Suprapubic skin (tissue), 4 donors: ENCODE measurements around the gene SERINC1. TPM values are rescaled to one million over a fixed set of nuclear protein-coding genes. Genes with fewer than 3 reads are reported as not detected.
"Not testable (repeated sequence)": the region's sequence is repeated elsewhere in the genome, so short reads cannot be mapped to it uniquely, and the experiment has no call there.

ENCODE experiments used
- DNase-seq, 2 donors: peaks; one replicate each; pipeline ENCODE4 v3.0.0-alpha.2; 2019; ENCODE audit warnings: low spot score in 2 of 2
- H3K27ac ChIP-seq: fragments of 200-600 bp; sonication (generic); one replicate; pipeline ENCODE4 v1.5.1; 2019
- H3K27me3 ChIP-seq: fragments of 200-600 bp; sonication (generic); one replicate; pipeline ENCODE4 v1.5.1; 2019
- H3K36me3 ChIP-seq: fragments of 200-600 bp; sonication (generic); one replicate; pipeline ENCODE4 v1.5.1; 2019
- H3K4me1 ChIP-seq: fragments of 200-600 bp; sonication (generic); one replicate; pipeline ENCODE4 v1.5.1; 2019
- H3K4me3 ChIP-seq: fragments of 200-600 bp; sonication (generic); one replicate; pipeline ENCODE4 v1.5.1; 2019; ENCODE audit warnings: mild to moderate bottlenecking
- H3K9me3 ChIP-seq: fragments of 200-600 bp; sonication (generic); one replicate; pipeline ENCODE4 v1.5.1; 2019
- CTCF ChIP-seq, 2 donors: fragments of 200-600 bp in 1 of 2; fragments of 450-650 bp in 1 of 2; sonication (generic) in 1 of 2; IDR thresholded peaks; one replicate each; pipeline ENCODE4 v1.5.1; 2016 to 2019; ENCODE audit warnings: antibody characterized with exemption in 2 of 2, mild to moderate bottlenecking in 1 of 2, moderate library complexity in 1 of 2
- EP300 ChIP-seq: sonication (generic); formaldehyde crosslinking; IDR thresholded peaks from one replicate; pipeline ENCODE4 v1.6.1; 2017; ENCODE audit warnings: antibody characterized with exemption
- POLR2A ChIP-seq, 2 donors: fragments of 450-650 bp; IDR thresholded peaks; one replicate each; pipeline ENCODE4 v1.6.1; 2017; ENCODE audit warnings: antibody characterized with exemption in 2 of 2, mild to moderate bottlenecking in 2 of 2, moderate library complexity in 2 of 2
- POLR2AphosphoS5 ChIP-seq, 3 donors: sonication (generic); formaldehyde crosslinking; IDR thresholded peaks; one replicate each; pipeline ENCODE4 v1.6.1; 2017; ENCODE audit warnings: antibody characterized with exemption in 3 of 3
- WGBS: methylation state at CpG from one replicate; pipeline ENCODE4 v1.1.5; 2018; 5-methylcytosine and 5-hydroxymethylcytosine counted together
- total RNA-seq, 4 donors: library from RNA; depleted of rRNA; stranded (reverse); fragments of >200 nt; gene quantifications; one replicate each; pipeline ENCODE4 v1.1.0, GENCODE V29; 2016

Gene SERINC1
- total RNA-seq = 100 to 1,000 TPM; 107 to 132 (median 119) TPM

DNA sequence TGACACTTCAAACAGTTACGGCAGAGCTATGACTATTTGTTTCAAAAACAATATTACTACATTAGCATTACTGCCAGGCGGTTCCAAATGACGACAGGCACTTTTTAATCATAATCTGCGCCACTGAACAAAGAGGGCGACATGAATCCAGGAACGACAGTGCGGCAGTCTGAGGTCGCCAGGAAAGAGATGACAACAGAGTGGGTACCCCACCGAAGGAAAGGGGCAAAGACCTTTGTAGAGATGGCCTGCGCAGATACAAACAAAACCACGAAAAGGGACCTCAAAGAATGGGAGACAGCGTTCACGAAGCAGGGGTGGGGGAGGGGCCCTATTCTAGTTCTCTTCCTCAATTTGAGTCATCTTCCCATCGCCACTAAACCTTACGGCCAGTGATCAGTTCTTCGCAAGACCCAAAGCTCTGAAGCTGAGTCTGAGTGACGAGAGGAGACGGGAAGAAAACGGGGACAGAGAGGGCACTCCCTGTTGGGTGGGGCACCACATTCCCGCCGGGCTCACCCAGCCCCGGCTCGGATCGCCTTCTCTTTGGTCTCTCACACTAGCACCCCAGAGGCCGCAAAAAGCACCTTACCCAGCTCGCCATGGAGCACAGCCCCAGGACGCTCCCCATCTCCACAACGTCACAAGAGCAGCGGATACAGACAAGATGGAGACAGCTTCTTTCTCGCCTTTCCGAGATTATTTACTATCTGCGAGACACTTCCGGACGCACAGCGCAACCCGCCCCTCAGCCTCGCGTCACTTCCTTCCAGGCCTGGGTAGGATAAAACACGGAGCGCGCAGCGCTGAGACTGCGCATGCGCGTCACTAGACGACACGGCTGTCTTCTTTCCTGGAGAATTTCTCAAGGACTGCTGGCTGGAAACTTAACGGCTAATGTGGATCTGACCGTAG is at the start of gene SERINC1:
SERINC1 (minus strand) TSS at position 701 of the 915 bp plus-strand sequence; CDS start at position 631, 70 bp downstream.
- peak within 1 kb of the TSS; percentile 81 for H3K4me3 ChIP-seq
- no peaks in the 10 kb centered on the region for H3K27me3 ChIP-seq
- H3K36me3 ChIP-seq = peaks cover under 1% of the 10 kb centered on the region
- peak; percentile 97 for DNase-seq
- no peaks in the 10 kb centered on the region for H3K9me3 ChIP-seq
- peak; percentile 84 to 92 (median 87) for TF ChIP-seq POLR2AphosphoS5 (IDR thresholded peaks at IDR 0.05)
- TF ChIP-seq CTCF (IDR thresholded peaks at IDR 0.05) = no peak
- TF ChIP-seq EP300 = no peak
- TF ChIP-seq POLR2A (IDR thresholded peaks at IDR 0.05) = peak; percentile 71 to 93
- H3K27ac ChIP-seq = peak within 1 kb of the TSS; percentile 99
- peaks cover 33% of the 10 kb centered on the region for H3K4me1 ChIP-seq
- WGBS = under 1% methylated on average over 40 of the region's 49 CpGs

GRCh38 chr6:122511193-122511924 is 39.8 kb upstream of the SERINC1 start:
- DNase-seq = no peak
- H3K27ac ChIP-seq = no peak overlapping the region
- H3K36me3 ChIP-seq = no peaks in the 10 kb centered on the region
- peaks cover 1% of the 10 kb centered on the region for H3K9me3 ChIP-seq
- 92% methylated on average over 13 of the region's 13 CpGs for WGBS
- no peak overlapping the region for H3K4me3 ChIP-seq
- no peaks in the 10 kb centered on the region for H3K4me1 ChIP-seq
- TF ChIP-seq EP300 (no peak), POLR2AphosphoS5 (IDR thresholded peaks at IDR 0.05) (no peak)
- no peaks in the 10 kb centered on the region for H3K27me3 ChIP-seq

DNA sequence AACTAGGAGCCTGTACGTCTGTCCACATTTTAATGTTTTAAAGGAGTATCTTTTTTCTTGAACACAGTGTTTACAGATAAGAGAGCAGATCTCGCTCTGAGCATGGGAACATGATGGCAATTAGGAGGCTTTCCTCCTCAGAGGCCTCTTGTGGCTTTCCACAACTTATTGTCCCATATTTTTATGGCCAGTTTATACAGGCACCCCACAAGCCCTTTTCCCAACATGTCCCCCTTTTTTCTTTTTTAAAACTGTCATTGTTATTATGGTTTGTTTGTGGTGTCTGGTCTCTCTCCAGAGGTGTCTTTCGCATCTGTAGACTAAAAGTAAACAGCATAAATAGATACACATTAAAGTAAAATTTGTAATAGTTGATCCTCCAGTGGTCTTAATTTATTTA is 33.6 kb upstream of the SERINC1 start:
- H3K4me3 ChIP-seq, H3K36me3 ChIP-seq, H3K27ac ChIP-seq, H3K4me1 ChIP-seq, DNase-seq, H3K27me3 ChIP-seq: not testable (repeated sequence)
- 88% methylated on average over 3 of the region's 3 CpGs for WGBS
- H3K9me3 ChIP-seq = peaks cover 25% of the 10 kb centered on the region

DNA sequence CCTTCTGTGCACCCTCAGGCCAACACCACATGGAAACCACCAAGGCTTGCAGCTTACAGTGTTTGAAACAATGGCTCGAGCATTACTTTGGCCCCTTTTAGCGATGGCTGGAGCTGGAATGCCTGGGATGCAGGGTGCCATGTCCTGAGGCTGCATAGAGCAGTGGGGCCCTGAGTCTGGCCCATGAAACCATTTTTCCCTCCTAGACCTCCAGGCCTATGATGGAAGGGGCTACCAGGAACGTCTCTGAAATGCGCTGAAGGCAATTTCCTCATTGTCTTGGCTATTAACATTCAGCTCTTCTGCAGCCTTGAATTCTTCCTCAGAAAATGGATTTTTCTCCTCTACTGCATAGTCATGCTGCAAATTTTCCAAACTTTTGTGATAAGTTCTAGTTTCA is 29.9 kb upstream of the SERINC1 start:
- WGBS = 91% methylated on average over 4 of the region's 4 CpGs
- peaks cover 25% of the 10 kb centered on the region for H3K9me3 ChIP-seq
- DNase-seq = no peak
- H3K4me3 ChIP-seq = no peak overlapping the region
- no peaks in the 10 kb centered on the region for H3K27me3 ChIP-seq
- H3K4me1 ChIP-seq = no peaks in the 10 kb centered on the region
- no peaks in the 10 kb centered on the region for H3K36me3 ChIP-seq
- TF ChIP-seq POLR2A (IDR thresholded peaks at IDR 0.05) (no peak), EP300 (no peak), POLR2AphosphoS5 (IDR thresholded peaks at IDR 0.05) (no peak)
- H3K27ac ChIP-seq = no peak overlapping the region

DNA sequence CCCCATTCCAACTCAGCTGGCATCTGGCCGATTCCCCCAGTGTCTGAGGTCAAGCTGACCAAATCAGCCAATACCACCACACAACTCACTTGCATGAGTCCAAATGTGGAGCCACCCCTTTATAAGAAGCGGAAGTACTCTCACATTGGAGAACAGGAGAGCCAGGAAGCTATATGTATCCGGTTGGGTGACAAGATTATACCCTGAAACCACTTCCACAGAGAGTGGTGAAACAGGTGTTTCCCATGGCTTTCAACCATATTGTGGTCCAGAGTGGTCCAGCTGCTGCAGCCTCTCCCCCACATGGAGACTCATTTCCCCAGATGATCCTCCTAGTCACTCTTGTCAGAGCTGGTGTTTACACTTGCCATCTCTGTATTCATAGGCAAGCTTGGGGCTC is 24.0 kb upstream of the SERINC1 start:
- no peak overlapping the region for H3K27ac ChIP-seq
- no peaks in the 10 kb centered on the region for H3K4me1 ChIP-seq
- no peak overlapping the region for H3K4me3 ChIP-seq
- DNase-seq = no peak
- no peaks in the 10 kb centered on the region for H3K27me3 ChIP-seq
- WGBS = 92% methylated on average over 3 of the region's 3 CpGs
- no peaks in the 10 kb centered on the region for H3K36me3 ChIP-seq
- H3K9me3 ChIP-seq = peaks cover 1% of the 10 kb centered on the region
- TF ChIP-seq POLR2AphosphoS5 (IDR thresholded peaks at IDR 0.05) = no peak
- no peak for TF ChIP-seq POLR2A (IDR thresholded peaks at IDR 0.05)
- no peak for TF ChIP-seq EP300
- no peak for TF ChIP-seq CTCF (IDR thresholded peaks at IDR 0.05)

DNA sequence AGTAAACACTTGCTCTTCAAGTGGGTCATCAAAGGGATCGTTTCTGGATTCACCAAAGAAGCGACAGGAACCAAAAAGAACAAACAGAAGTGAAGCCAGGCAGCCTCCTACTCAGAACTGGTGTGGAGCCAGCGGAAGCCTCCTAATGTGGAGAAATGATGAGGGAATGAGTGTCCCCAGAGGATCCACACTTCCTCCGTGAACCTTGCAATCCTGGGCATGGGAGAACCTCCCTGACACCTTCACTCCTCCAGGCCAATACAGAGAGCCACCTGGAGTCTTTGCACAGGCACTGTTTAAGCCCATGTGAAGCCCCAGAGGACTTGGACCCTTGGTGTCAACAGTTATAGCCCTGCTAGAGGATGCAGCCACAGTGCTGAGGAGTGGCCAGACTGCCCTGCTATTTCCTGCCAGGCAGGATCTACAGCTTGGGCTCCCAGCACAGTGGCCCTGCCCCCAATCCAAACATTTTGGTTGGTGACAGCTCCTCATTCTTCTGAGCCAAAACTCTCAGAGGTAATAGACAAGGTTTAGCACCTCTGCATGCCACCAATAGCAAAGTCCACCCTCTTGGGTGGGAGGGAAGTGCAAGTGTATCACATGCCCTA is 23.2 kb upstream of the SERINC1 start:
- H3K27me3 ChIP-seq = no peaks in the 10 kb centered on the region
- no peaks in the 10 kb centered on the region for H3K4me1 ChIP-seq
- WGBS = 76% methylated on average over 4 of the region's 4 CpGs
- H3K27ac ChIP-seq = no peak overlapping the region
- H3K9me3 ChIP-seq = no peaks in the 10 kb centered on the region
- no peak overlapping the region for H3K4me3 ChIP-seq
- TF ChIP-seq POLR2AphosphoS5 (IDR thresholded peaks at IDR 0.05) (no peak), POLR2A (IDR thresholded peaks at IDR 0.05) (no peak), CTCF (IDR thresholded peaks at IDR 0.05) (no peak), EP300 (no peak)
- no peaks in the 10 kb centered on the region for H3K36me3 ChIP-seq
- no peak for DNase-seq
